GM20431 (cell line): ENCODE measurements around the gene SKP1.

Experiments used
- in situ Hi-C: fragments of 300-500 bp; cut with MseI, MboI; formaldehyde crosslinking; loops from one replicate; pipeline ENCODE4 v1.15.0; 2020; ENCODE audit warnings: low sequenced_read_pairs; ENCODE audit not compliant: unreplicated experiment

The SKP1 gene

GRCh38 chr5:134133188-134133994 lies 43.4 kb downstream of the SKP1 start:
- in situ Hi-C loops = no loop called here

DNA sequence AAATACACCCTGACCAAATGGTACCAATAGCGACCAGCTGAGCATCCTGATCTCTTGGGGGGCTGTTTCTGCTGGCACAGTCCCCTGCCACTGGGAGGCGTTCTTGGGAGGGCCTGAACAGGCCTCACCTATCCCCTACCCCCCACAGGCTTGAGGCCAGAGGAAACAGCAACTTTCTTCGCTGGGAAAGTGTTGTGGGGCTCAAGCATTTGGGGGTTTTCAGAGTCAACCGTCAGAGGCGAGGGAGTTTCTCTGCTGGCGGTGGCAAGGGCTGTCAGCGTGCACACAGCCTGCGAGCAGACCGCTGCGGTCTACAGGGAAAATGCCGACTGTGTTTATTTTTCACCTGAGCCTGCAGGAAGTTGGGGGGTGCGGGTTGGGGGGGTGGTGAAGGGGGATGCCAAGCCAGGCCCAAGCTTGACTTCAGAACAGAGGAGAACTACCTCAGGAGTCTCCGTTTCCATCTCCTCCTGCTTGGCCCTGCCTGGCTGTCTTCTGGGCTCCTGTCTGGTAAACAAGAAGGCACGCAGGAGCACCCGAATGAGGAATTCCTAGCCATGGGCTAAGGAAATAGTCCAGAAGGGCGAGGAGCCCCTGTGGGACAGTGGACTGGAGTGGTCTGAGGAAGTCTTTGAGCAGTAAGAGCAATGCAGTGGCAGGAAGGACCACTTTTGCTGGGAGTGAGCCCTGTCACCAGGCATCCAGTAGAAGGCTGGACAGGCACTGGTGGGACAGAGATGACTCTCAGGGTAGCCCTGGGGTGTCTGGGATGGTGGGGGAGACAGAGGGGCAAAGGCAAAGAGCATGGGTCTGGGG lies 44.2 kb downstream of the SKP1 start:
- in situ Hi-C loops = no loop called here

DNA sequence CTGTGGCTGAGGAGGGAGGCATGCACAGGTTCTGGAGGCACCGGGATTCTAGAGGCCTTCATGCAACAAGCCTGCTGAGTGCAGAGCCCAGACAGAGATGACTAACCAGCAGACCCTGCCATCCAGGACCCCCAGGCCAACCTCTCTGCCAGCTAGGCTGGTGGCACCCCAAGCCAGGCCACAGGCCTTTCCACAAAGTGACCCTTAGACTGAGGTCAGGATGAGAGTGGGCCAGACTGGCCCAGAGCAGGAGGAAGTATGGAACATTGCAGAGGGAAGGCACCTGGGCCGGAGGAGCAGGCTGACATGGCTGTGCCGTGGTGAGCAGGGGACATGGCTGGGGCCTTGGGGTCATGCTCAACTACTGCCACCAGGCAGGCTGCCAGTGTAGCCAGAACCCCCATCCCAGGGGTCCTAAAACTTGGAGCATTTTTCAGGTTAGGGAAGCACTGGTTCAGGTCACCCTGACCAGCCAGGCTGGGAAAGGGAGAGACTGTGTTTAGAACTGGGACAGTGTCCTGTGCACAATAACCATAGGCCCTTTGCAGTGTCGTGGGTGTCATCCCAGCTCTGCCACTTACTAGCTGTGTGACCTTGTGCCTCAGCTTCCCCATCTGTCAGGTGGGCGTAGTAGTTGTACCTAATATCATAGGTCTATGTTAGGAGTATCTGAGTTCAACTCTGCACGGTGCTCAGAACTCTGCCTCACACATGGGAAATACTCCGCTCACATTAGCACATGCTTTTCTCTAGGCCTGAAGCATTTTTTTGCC lies 45.0 kb downstream of the SKP1 start:
- in situ Hi-C loops = no loop called here

DNA sequence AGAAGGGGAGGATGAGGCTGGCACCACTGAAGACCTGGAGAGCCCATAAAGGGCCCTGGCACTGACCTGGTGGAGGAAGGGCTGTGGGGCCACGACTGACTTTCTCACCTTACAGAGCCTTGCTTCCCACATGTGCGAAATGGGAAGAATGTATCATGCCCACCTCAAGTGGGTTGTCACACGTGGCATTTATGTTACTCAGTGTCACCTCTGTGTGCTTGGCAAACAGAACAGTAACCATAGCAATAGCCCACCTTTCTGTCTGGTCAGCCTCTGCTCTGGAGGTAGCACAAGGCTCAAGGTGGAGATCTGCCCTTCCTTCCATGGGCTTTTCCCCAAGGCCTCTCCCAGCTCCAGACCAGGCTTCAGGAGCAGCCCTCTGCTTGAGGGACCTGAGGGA lies 45.6 kb downstream of the SKP1 start:
- in situ Hi-C loops = no loop called here

- in situ Hi-C loops = no loop called here
Observed at GRCh38 chr5:134130239-134130945, 46.4 kb downstream of the SKP1 start.

- in situ Hi-C loops = no loop called here
Observed at GRCh38 chr5:134129411-134130238, 47.1 kb downstream of the SKP1 start.

DNA sequence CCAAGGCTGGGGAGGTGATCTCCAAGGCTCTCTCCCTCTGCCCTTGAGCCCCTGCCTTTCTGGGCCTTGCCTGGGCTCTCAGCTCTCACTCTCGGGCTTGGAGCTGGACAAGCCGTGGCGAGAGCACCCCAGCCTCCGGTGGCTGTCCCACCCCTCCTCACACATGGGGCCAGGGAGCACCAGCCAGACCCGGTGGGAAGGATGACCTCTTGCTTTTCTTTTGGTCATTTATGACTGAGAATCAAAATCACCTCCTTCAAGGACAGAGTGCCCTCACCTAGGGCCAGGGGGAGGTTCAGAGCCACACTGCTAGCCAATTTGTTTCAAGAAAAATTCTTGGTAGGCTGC lies 48.1 kb downstream of the SKP1 start:
- in situ Hi-C loops = no loop called here

DNA sequence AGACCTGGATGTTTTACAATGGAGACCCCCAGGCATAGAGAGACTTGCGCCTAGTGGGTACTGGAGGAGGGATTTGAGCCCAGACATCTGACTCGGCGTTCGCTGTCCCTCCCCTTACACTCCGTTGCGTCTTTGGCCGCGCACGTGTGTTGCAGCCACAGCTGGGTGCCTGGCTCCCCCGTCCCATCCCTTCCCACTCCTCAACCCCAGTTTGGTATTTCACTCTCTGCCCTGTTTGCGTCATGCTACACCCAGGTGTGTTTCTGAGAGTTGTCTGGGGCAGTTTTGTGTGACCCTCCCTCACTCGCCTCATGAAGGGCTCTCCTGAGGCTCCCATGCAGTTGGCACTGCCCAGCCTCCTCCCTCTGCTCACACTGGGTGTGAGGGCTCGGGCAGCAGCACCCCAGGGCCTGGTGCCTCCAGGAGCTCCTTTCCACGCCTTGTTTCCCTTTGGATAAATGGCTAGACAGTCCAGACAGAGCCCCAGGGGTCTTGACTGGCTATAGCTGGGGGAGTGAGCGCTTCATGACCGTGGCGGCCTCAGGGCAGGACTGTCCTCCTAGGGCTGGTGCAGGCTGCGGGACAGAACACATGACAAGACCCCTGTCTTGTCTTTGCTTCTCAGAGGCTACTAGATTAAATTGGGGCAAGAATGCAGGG lies 48.6 kb downstream of the SKP1 start:
- in situ Hi-C loops = no loop called here

DNA sequence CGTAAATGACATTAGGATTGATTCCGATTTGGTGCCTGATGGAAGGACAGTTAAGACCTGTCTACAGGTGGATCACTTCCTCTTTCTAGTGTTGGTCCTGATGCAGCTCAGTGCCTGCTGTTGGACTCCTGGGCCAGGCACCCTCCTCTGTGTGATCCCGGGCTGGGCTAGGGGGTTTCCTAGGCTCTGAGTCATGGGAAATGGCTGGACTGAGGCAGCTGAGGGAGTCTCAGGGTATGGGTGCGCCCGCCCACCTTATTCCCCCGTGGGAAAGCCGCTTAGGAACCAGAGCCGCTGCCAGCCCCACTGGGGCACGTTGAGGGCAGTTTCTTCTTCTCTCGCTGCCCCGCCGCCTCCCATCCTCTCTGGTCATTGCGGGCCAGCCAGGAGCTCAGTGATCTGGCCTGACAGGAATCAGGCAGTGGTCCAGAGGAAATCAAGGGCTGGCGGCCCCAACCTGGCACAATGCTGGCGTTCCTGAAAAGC lies 49.3 kb downstream of the SKP1 start:
- in situ Hi-C loops = no loop called here

DNA sequence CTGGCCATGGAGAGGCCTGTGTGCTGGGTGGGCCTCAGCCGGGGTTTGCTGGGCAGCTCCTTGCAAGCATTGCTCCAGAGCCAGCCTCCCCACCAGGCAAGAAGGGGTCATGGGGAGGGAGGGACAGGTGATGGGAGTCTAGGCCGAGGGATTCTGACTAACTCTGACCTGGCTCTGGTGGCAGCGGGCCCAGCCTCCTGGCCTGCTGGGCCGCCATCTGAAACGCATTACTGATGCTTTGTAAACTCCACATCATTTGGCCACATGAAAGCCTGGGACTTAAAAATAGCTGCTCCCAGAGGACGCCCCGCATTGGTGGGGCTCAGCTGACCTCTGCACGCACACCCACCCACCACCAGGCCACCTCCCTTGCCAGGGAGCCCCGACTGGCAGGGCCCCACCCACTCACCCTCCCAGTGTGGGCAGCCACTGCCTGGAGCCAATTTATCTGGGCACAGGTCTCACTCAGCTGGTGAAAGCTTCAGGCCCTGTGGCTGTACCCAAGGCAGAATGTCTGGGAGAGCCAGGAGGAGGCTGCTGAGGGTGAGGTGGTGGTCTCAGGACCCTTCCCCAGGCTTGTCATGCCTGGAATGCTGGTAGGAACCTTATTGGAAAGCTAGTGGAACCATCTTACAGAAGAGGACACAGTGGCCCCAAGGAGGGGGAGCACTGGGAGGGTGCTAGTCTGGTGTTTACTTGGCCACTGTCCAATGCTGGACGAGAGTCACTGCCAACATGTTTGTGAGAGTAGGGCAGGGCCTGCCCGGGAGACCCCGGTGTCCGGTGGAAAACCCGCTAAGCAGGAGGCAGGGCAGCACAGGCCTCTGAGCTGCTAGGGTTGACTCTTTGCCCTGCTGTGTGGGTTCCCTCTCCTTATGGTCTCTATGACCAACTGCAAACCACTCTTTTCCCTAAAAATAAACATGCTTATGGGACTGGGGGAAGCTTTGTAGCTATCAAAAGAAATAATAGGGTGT lies 51.4 kb downstream of the SKP1 start:
- in situ Hi-C loops = no loop called here

DNA sequence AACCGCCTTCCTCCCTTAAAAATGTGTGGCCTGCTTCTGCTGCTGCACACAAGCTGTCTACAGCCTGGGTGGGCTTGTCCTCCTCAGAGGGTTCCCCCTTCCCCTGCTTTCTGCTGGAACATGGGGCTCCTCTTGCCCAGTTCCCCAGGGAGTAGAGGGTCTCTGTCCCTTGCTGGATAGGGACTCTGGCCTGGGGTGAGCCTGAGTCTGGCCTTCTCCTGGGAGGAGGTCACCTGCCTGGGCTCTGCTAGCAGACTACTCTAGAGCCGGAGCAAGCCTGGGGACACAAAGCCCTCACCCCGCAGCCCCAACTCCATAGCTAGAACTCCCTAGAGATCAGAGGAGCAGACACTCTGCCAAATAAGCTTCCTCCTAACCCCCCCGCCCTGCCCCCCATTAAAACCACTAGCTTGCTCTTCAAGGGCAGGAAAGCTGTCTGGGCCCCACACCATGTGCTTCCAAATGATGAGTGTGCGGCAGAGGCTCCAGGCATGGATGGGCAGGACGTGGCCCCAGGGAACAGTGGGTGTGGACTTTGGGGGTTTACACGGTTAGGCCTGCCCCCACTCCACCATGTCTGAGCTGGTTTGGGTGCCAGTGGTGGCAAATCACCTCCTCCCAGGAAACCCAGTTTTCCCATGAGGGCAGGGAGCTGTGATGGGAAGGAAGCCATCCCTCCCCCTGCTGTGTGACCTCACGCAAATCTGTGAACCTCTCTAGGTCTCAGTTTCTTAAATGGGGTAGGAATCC lies 52.3 kb downstream of the SKP1 start:
- in situ Hi-C loops = no loop called here

- in situ Hi-C loops = no loop called here
Observed at GRCh38 chr5:134123360-134123759, 53.4 kb downstream of the SKP1 start.

DNA sequence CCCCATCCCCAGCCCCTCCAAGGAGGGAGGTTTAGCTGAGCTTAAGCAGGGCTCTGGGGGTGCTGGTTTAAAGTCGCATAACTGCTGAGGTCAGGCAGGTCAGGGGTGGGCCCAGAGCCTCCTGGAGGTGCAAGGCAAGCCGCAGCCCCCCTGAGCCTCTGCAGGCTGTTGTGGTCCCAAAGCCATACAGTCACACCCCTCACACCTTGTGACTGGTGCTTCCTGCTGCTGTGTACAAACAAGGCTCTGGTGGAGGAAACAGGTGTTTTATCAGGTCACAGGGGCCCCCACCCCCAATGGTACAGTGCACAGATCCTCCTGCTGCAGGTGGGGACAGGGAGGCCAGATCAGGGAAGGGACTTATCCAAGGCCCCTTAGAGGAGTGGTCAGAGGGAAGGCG lies 54.2 kb downstream of the SKP1 start:
- in situ Hi-C loops = no loop called here

DNA sequence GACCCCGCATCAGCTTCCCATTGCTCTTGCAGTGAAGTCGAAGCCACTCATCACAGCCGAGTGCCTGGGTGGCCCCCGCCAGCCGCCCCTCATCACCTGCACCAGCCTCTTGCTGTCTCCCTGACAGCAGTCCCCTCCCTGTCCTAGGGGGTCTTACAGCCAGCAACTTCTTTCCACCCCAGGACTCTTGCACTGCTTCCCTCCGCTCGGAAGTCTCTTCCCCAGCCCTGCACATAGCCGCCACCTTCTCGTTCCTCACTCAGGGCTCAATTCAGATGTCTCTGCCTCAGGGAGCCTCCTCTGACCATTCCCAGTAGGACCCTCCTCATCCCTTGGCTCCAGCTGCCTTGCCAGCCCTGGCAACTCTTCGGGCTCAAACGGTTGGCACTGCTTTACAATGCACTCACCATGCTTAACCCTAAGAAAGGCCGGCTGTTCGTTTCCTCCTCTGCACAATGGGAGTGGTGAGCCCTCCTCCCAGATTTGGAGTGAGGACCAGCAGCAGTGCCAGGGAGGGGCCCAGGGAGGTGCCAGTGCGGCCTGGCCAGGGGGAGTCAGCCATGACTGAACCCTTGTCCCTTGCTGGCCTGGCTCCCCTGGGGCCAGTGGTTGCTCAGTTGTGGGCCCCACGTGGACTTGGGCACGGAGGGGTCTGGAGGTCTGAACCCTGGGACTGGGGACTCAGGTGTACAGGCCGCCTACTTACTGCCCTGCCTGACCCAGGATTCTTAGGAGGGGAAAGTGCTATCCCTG lies 56.2 kb downstream of the SKP1 start:
- in situ Hi-C loops = no loop called here

DNA sequence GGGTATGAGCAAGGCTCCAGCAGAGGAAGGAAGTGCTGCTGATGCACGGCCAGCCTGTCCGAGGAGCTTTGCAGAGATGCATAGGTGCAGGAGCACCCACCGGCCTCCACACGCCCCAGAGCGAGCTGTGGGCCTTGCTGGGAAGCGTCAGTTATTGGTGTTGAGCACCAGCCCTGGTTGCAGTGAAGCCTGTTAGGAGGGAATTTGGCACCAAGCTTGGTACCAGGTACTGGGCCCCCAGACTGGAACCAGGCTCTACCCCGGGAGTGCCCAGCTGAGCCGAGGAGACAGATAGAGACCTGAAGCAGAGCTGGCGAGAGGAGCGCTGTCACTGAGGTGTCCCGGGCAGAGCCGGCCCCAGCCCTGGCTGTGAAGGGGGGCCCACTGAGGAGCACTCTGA lies 57.0 kb downstream of the SKP1 start:
- in situ Hi-C loops = no loop called here

GRCh38 chr5:134118212-134118835 lies 58.4 kb downstream of the SKP1 start:
- in situ Hi-C loops = no loop called here
